HG03571 (cell line): Measurements from ENCODE around the gene IRX2.

Experiments used
- ATAC-seq: cut with Tn5 transposase; IDR thresholded peaks from one replicate; pipeline ENCODE4 v1.9.1; 2021; ENCODE audit not compliant: unreplicated experiment

IRX2 gene

GRCh38 chr5:2742921-2743679, 8.4 kb downstream of the IRX2 start:
- no peak for ATAC-seq

DNA sequence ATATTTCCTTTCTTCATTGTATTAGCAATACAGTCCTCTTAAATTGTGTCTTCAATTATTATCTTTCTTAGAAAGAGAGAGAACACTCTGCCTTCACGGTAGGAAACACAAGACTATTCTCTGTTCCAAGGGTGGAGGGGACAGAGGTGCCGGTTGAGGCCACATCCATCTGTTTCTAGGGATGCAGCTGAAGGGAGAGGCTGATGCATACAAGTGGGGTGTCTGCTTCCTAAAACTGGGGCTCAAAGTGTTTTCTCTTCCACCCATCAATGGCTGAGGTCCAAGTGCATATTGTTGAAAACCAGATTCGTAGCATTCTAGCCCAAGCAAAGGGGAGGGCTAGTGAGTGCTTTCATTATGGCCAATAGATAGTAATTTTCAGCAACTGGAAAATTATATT, 9.5 kb downstream of the IRX2 start:
- no peak for ATAC-seq

GRCh38 chr5:2740876-2741555, 10.5 kb downstream of the IRX2 start:
- no peak for ATAC-seq

DNA sequence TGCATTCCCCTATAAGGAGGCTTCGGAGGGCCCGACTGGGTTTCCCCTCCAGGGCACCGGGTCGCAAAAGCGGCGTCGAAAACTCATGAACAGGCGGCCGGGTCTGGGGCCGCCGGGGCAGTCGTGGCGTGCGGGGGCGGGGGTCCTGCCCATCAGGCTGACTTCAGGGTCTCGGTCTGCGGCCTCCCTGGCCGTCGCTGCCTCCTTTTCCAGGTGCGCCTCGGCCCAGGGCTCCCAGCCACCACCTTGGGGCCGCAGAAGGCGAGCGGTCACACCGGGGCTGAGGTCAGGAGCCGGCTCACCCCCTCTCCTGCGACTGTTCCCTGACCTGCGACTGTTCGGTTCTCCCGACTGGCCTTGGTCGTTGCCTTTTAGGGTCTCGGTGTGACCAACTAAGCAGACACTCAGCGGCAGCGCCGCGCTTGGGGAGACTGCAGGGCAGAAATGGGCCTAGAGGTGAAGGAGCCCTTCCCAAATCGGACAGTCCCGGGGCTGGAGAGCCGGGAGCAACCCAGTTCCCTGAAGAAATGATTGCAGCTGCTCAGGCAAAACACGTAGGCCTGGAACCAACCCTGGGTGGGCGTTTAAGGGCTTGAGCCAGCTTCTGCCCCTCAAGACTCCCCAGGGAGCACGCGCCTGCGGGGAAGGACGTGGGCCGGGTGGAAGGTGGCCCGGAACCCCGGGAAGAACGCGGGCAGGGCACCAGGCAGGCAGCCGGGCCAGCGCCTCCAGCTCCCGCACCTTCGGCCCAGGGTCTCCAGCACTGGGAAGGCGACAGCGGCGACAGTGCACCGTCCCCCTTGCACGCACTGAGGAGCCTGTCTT, 11.2 kb downstream of the IRX2 start:
- no peak for ATAC-seq

- ATAC-seq: no peak
Observed at GRCh38 chr5:2739360-2740050, 12.0 kb downstream of the IRX2 start.

DNA sequence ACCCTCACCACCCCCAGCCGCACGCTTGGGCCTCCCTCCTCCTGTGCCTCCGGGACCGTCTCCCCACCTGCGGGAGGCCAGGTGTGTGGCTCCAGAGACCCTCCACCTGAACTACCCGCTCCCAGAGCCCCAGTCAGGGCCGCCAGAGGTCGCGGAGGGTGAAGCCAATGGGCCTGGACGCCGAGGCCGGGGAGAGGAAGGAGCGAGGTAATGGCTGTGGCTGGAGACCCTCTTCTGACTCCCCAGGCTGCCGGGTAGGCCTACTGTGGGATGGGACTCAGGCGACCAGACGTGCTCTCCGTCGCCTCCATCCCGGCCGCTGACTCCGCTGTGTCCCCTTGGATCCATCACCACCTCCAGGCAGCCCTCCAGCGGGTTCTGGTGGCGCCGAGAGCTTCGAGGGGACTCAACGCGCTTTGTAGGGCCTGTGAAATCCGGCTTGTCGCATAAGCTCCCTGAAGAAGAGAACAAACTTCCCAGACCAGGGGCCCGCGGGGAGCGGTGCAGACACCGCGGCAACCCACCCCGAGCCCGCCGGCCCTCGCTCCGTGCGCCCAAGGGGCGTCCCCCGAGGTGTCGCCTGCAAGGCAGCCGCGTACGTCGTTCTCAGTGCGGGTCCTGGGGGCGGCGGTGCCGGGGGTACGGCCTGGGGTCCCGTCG, 12.6 kb downstream of the IRX2 start:
- no peak for ATAC-seq

GRCh38 chr5:2738156-2738699, 13.2 kb downstream of the IRX2 start:
- no peak for ATAC-seq

- no peak for ATAC-seq
Observed at GRCh38 chr5:2737273-2738155, 14.0 kb downstream of the IRX2 start.

- no peak for ATAC-seq
Observed at GRCh38 chr5:2736872-2737271, 14.6 kb downstream of the IRX2 start.

DNA sequence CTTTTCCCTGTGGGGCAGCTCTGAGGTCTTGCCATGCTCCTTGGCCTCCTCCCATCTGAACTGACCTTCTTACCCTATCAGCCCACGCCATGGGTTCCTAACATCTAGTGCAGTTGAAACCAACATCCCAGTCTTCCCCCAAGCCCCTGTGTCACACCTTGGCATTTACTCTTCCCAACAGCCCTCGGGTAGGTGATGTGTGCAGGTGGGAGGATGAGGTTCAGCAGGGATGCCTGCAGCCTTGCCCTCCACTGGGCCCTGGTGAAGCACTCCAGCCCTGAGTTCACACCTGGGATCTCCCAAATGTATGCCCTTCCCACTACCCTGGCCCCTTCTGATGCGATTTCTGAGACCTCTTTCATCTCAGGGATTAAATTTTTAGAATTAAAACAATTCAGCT, 15.5 kb downstream of the IRX2 start:
- no peak for ATAC-seq

DNA sequence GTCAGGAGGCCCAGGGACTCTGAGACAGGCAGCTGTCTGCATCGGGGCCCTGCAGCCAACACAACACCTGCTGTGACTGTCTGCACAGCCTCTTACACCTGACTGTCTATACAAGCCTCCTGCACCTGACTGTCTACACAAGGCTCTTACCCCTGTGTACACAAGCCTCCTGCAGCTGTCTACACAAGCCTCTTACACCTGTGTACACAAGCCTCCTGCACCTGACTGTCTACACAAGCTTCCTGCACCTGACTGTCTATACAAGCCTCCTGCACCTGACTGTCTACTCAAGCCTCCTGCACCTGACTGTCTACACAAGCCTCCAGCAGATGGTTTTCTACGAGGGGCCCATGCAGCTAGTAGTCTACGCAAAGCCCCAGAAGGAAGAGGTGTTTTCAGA, 18.6 kb downstream of the IRX2 start:
- no peak for ATAC-seq

- no peak for ATAC-seq
Observed at GRCh38 chr5:2732004-2732403, 19.5 kb downstream of the IRX2 start.

DNA sequence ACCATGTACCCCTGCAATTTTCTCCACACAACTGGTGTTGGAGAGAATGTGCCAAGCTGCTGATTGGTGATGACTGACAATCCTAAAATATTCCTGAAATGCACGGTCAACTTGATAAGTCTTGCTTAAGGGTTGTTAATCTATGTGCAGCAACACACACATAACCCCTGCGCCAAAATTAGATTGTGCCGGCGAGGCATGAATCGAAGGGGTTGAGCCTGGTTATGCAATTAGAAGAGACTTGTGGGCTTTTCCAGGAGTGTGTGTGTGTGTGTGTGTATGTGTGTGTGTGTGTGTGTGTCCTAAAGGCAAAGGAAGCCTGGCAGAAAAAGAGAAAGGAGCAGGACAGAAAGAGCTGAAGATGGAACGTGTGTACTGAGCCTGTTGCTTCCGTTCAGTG, 22.3 kb downstream of the IRX2 start:
- no peak for ATAC-seq

GRCh38 chr5:2727550-2727949, 23.9 kb downstream of the IRX2 start:
- ATAC-seq: no peak

DNA sequence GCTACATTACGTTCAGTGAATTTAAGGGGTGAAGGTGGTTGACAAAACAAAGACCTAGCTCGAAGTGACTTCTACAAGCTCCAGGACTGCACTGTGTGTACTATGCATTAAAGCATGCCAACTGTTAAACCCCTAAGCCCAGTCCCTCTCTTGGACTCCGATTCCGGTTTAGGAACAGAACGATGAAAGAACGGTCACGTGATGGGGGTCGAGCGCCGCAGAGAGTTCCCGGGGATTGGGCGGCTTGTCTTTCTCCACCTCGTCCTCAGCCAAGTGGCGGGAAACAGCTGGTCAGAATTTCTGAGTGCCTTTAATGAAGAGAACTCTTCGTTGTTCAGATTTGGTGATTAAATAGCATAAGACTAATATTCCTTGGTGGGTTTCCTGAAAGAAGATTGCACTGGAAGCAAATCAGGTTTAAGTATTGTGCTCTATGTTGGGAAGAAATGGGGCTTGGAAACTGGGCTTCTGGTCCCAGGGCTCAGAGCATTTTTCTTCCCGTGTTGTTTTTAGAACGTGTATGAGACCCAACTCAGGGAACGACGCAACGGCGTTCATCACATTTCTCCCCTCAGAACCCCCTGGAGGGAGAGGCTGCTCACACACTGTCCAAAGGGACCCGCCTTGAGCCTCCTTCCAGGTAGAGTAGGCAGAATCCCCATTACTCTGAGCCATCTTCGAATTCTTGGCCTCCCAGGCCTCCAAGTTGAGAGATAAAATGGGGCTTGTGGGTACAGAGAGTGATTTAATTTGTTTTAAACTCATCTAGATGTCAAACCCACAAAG, 25.3 kb downstream of the IRX2 start:
- no peak for ATAC-seq

GRCh38 chr5:2724831-2725230, 26.6 kb downstream of the IRX2 start:
- ATAC-seq: no peak

- no peak for ATAC-seq
Observed at GRCh38 chr5:2724031-2724581, 27.4 kb downstream of the IRX2 start.

DNA sequence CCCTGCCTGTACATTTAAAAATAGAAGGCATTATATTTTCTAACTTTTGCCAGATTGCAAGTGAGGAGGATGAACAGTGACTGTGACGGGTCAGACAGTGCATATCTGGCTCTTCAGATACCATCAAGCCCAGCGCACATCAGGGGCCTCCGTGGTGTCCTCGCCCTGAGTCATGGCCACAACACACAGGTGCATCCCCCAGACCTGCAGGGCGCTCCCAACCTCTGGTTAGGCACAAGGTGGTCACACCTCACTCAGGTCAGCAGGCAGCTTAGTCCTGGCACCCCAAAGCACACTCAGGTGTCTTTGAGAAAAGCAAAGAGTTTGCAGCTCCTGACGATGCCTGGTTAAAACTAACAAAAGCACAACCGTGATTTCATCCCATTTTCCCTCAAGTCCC, 28.6 kb downstream of the IRX2 start:
- ATAC-seq: no peak
